GM19455 (cell line): ENCODE results near the gene PAX4.

ENCODE experiments used
- ATAC-seq: cut with Tn5 transposase; IDR thresholded peaks from one replicate; pipeline ENCODE4 v1.9.1; 2021; ENCODE audit not compliant: unreplicated experiment

PAX4 gene

GRCh38 chr7:127629268-127629854 is 11.4 kb upstream of the PAX4 start:
- no peak for ATAC-seq

- no peak for ATAC-seq
Measured at GRCh38 chr7:127628445-127628844, 10.5 kb upstream of the PAX4 start.

- no peak for ATAC-seq
Measured at GRCh38 chr7:127625331-127625730, 7.4 kb upstream of the PAX4 start.

- no peak for ATAC-seq
Measured at GRCh38 chr7:127620406-127621233, 2.7 kb upstream of the PAX4 start.

GRCh38 chr7:127619681-127620405 is 1.9 kb upstream of the PAX4 start:
- ATAC-seq, result no peak

GRCh38 chr7:127618775-127619174 is 833 bp upstream of the PAX4 start:
- no peak for ATAC-seq

- no peak for ATAC-seq
Measured at GRCh38 chr7:127616724-127617123, 1.2 kb downstream of the PAX4 start.

GRCh38 chr7:127612263-127612662 is 5.7 kb downstream of the PAX4 start:
- ATAC-seq, result no peak

- no peak for ATAC-seq
Measured at GRCh38 chr7:127609297-127609696, 8.6 kb downstream of the PAX4 start.

- ATAC-seq, result no peak
Measured at GRCh38 chr7:127608446-127608845, 9.5 kb downstream of the PAX4 start.

- no peak for ATAC-seq
Measured at GRCh38 chr7:127600885-127601284, 17.1 kb downstream of the PAX4 start.

GRCh38 chr7:127598318-127598717 is 19.6 kb downstream of the PAX4 start:
- ATAC-seq, result no peak

GRCh38 chr7:127595737-127596136 is 22.2 kb downstream of the PAX4 start:
- no peak for ATAC-seq

GRCh38 chr7:127594490-127594889 is 23.5 kb downstream of the PAX4 start:
- no peak for ATAC-seq

GRCh38 chr7:127592550-127592949 is 25.4 kb downstream of the PAX4 start:
- no peak for ATAC-seq

- no peak for ATAC-seq
Measured at GRCh38 chr7:127591591-127591990, 26.4 kb downstream of the PAX4 start.

- ATAC-seq, result no peak
Measured at GRCh38 chr7:127591189-127591588, 26.8 kb downstream of the PAX4 start.

- no peak for ATAC-seq
Measured at GRCh38 chr7:127589896-127590295, 28.0 kb downstream of the PAX4 start.

GRCh38 chr7:127588697-127589482 is 29.1 kb downstream of the PAX4 start:
- peak; percentile 27 for ATAC-seq

GRCh38 chr7:127588019-127588696 is 29.8 kb downstream of the PAX4 start, which contains the start of gene ARF5:
Gene ARF5, plus strand, starts transcription at chr7:127588411. Its CDS starts 88 bp downstream, at chr7:127588499.
- peak; percentile 74 for ATAC-seq

GRCh38 chr7:127587663-127588018 is 30.3 kb downstream of the PAX4 start:
- ATAC-seq, result no peak
